Gastrocnemius medialis (tissue), 4 donors: ENCODE data around the gene COL3A1. TPM values are rescaled to one million over a fixed set of nuclear protein-coding genes. Genes with fewer than 3 reads are reported as not detected.

Source experiments
- ATAC-seq, 2 donors: fragments of 150-250 bp; one replicate each; pipeline ENCODE4 v1.9.1; 2016
- DNase-seq, 2 donors: peaks; one replicate each; pipeline ENCODE4 v3.0.0-alpha.2; 2019
- H3K27ac ChIP-seq, 4 donors: fragments of 200-600 bp; sonication (generic); 1 replicate in 1 of 4; 2 replicates in 3 of 4; pipeline ENCODE4 v1.5.1; 2016 to 2018; ENCODE audit warnings: mild to moderate bottlenecking in 2 of 4, moderate library complexity in 1 of 4
- H3K27me3 ChIP-seq, 3 donors: fragments of 200-600 bp; sonication (generic) in 2 of 3; 1 replicate in 1 of 3; 2 replicates in 2 of 3; pipeline versions ENCODE4 v1.5.1 to v1.6.0; 2016 to 2019; ENCODE audit warnings: mild to moderate bottlenecking in 1 of 3, moderate library complexity in 1 of 3
- H3K36me3 ChIP-seq, 2 donors: fragments of 200-600 bp; sonication (generic) in 1 of 2; one replicate each; pipeline ENCODE4 v1.5.1; 2017 to 2018
- H3K4me1 ChIP-seq, 2 donors: fragments of 200-600 bp; sonication (generic) in 1 of 2; one replicate each; pipeline ENCODE4 v1.5.1; 2016 to 2017; ENCODE audit warnings: mild to moderate bottlenecking in 2 of 2
- H3K4me3 ChIP-seq, 4 donors: fragments of 200-600 bp; sonication (generic) in 3 of 4; 1 replicate in 1 of 4; 2 replicates in 3 of 4; pipeline ENCODE4 v1.5.1; 2016 to 2019; ENCODE audit warnings: mild to moderate bottlenecking in 2 of 4
- H3K9me3 ChIP-seq, 3 donors: fragments of 200-600 bp; sonication (generic) in 2 of 3; 1 replicate in 1 of 3; 2 replicates in 2 of 3; pipeline ENCODE4 v1.5.1; 2016 to 2019
- POLR2A ChIP-seq, 2 donors: fragments of 450-650 bp; IDR thresholded peaks; one replicate each; pipeline ENCODE4 v1.6.1; 2017; ENCODE audit warnings: antibody characterized with exemption in 2 of 2, mild to moderate bottlenecking in 2 of 2, moderate library complexity in 2 of 2
- in situ Hi-C, 4 donors: fragments of 200-750 bp; cut with MboI; loops; one replicate each; pipeline versions ENCODE4 v1.15.0 to v1.8.0; 2017; ENCODE audit warnings: low sequenced_read_pairs in 4 of 4
- intact Hi-C: fragments of 100-400 bp; cut with DNase I; formaldehyde crosslinking; loops from one replicate; pipeline ENCODE4 v1.15.1; 2023; ENCODE audit warnings: low total_unique reads
- total RNA-seq, 4 donors: library from RNA; depleted of rRNA; stranded (reverse); fragments of >200 nt; gene quantifications; one replicate each; pipeline versions ENCODE4 v1.1.0 to v1.2.3, GENCODE V29; 2016
- TF ChIP-seq, protein P1 (sequence below), 5 experiments: fragments of 450-650 bp in 3 of 5; fragments of 200-600 bp in 2 of 5; sonication (generic) in 2 of 5; IDR thresholded peaks in 4 of 5; conservative IDR thresholded peaks in 1 of 5; 1 replicate in 4 of 5; 2 replicates in 1 of 5; pipeline ENCODE4 v1.5.1; 2016 to 2019; ENCODE audit warnings: antibody characterized with exemption in 5 of 5, mild to moderate bottlenecking in 3 of 5, moderate library complexity in 3 of 5

Gene COL3A1
- total RNA-seq, result 10 to 100 TPM in 3 of 4 donors, 1 to 10 TPM in 1; 6.5 to 42.7 (median 15.0) TPM

DNA sequence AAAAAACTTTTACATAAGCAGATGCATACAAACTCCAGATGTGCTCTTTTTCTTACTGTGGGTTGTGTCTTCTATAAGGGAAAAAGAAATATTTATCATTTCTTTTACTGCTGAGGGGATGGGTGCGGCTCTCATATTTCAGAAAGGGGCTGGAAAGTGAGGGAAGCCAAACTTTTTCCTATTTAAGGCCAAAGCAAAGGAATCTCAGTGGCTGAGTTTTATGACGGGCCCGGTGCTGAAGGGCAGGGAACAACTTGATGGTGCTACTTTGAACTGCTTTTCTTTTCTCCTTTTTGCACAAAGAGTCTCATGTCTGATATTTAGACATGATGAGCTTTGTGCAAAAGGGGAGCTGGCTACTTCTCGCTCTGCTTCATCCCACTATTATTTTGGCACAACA lies at the start of gene COL3A1:
Gene COL3A1 (plus strand): TSS at position 210 of the 400 bp plus-strand sequence. CDS start 117 bp downstream, at position 327.
- Histone ChIP-seq H3K27ac (peak within 1 kb of the TSS; percentile 62 to 78 (median 67)), H3K36me3 (no peaks in the 10 kb centered on the region), H3K4me1 (peaks cover 0 to 9% of the 10 kb centered on the region in 2 donors), H3K9me3 (no peaks in the 10 kb centered on the region), H3K27me3 (no peaks in the 10 kb centered on the region), H3K4me3 (peak within 1 kb of the TSS; percentile 33 to 48 (median 42))
- no peak for ATAC-seq
- DNase-seq, result no peak
- in situ Hi-C loops, result loop anchor here in 3 of 4 donors (10.0 kb wide), 2 partner anchors 189 to 449 kb away; no protein-coding TSS in a partner anchor
- intact Hi-C loops, result no loop called here
- peak in 1 of 2 donors; percentile 36 for TF ChIP-seq POLR2A (IDR thresholded peaks at IDR 0.05)
- TF ChIP-seq, protein P1, sequence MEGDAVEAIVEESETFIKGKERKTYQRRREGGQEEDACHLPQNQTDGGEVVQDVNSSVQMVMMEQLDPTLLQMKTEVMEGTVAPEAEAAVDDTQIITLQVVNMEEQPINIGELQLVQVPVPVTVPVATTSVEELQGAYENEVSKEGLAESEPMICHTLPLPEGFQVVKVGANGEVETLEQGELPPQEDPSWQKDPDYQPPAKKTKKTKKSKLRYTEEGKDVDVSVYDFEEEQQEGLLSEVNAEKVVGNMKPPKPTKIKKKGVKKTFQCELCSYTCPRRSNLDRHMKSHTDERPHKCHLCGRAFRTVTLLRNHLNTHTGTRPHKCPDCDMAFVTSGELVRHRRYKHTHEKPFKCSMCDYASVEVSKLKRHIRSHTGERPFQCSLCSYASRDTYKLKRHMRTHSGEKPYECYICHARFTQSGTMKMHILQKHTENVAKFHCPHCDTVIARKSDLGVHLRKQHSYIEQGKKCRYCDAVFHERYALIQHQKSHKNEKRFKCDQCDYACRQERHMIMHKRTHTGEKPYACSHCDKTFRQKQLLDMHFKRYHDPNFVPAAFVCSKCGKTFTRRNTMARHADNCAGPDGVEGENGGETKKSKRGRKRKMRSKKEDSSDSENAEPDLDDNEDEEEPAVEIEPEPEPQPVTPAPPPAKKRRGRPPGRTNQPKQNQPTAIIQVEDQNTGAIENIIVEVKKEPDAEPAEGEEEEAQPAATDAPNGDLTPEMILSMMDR (IDR thresholded peaks at IDR 0.05 in 4 of 5, conservative IDR thresholded peaks at IDR 0.05 in 1 of 5), result no peak

DNA sequence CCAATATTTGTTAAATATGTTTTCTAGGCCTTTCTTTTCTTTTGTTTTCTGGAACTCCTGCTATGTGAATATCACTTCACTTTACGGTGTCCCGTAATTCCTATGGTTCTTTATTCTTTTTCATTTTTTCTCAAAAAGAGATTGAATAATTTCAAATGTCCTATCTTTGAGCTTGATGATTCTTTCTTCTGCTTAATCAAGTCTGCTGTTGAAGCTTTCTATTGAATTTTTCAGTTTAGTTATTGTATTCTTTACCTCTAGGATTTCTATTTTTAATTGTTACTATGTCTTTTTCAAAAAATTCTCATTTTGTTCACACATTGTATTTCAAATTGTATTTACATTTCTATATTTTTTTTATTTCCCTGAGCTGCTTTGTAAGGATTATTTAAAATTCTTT lies 45.5 kb upstream of the COL3A1 start:
- H3K4me1 ChIP-seq, result no peaks in the 10 kb centered on the region
- H3K9me3 ChIP-seq, result no peaks in the 10 kb centered on the region
- no peak overlapping the region for H3K27ac ChIP-seq
- ATAC-seq (no peak), DNase-seq (no peak)
- H3K4me3 ChIP-seq, result no peak overlapping the region
- H3K36me3 ChIP-seq, result no peaks in the 10 kb centered on the region
- in situ Hi-C loops (no loop called here), intact Hi-C loops (no loop called here)
- H3K27me3 ChIP-seq, result no peaks in the 10 kb centered on the region
- TF ChIP-seq, protein P1 (IDR thresholded peaks at IDR 0.05 in 4 of 5, conservative IDR thresholded peaks at IDR 0.05 in 1 of 5), result no peak
- no peak for TF ChIP-seq POLR2A (IDR thresholded peaks at IDR 0.05)

DNA sequence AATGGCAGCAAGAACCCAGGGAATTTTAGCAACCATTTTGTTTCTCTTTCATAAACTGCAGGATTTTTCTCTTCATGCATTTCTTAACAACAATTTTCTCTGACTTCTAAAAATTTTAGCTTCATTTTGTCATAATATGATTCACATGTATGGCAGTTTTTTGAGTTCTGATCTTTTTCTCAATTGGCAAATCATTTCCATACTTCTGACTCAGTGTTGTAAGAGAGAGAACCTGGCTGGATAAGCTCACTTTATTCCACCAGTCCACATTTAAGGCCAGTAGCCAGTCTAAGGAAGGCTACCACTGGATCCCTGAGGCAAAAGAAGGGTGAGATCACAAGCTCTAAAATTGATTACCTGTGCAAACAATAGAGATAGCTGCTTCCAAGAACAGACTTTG lies 42.8 kb upstream of the COL3A1 start:
- Histone ChIP-seq H3K9me3 (no peaks in the 10 kb centered on the region), H3K4me1 (no peaks in the 10 kb centered on the region), H3K4me3 (no peak overlapping the region), H3K27ac (no peak overlapping the region), H3K27me3 (no peaks in the 10 kb centered on the region), H3K36me3 (no peaks in the 10 kb centered on the region)
- intact Hi-C loops, result no loop called here
- in situ Hi-C loops, result no loop called here
- DNase-seq (no peak), ATAC-seq (no peak)
- TF ChIP-seq POLR2A (IDR thresholded peaks at IDR 0.05), result no peak
- TF ChIP-seq, protein P1 (IDR thresholded peaks at IDR 0.05 in 4 of 5, conservative IDR thresholded peaks at IDR 0.05 in 1 of 5), result no peak

DNA sequence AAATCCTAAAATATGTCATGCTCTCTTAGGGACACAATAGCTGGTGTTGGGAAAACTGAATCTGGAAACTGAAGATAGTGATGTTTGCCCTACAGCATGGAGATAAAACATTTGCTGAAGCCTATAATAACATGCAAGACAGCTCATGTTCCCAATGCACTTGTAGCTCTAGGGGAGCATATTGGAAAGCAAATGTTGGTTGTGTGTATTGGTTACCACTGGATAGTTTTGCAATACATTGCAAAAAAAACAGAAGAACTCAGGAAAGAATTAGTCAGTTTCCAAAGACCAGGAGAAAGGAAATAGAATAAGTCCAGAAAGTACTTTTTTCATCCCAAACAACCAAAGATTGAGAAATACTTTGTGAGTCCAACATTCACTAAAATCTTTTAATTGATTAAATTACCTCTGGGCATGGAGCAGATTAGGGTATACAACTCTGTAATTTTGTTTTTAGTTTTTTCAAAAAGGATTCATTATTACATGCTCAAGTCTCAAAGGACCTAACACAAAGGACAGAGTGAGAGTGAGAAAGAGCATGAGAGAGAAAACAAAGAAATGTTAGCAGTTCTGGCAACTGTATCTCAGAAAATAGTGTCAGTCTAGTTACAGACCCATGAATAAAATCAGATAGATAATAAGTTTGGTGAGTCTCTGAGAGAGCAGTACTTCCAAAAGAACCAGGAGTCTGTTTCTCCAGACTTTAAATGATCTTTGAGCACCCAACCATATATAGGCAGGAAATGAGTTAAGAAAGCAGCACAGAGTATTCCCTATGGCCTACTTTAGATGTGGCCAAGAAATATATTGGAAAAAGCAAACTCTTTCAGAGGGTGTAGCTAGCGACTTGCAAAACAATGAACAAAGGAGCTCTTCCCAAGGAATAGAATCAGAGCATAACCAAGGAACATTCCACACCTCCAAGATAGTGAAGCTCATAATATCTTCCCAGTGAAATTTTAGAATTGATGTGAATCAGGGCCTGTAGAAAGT lies 36.6 kb upstream of the COL3A1 start:
- in situ Hi-C loops (no loop called here), intact Hi-C loops (no loop called here)
- no peak overlapping the region for H3K4me3 ChIP-seq
- no peaks in the 10 kb centered on the region for H3K9me3 ChIP-seq
- H3K27ac ChIP-seq, result peak overlapping the region; percentile 39 to 66 (median 60)
- no peak for DNase-seq
- no peaks in the 10 kb centered on the region for H3K4me1 ChIP-seq
- no peak for TF ChIP-seq POLR2A (IDR thresholded peaks at IDR 0.05)
- TF ChIP-seq, protein P1 (IDR thresholded peaks at IDR 0.05 in 4 of 5, conservative IDR thresholded peaks at IDR 0.05 in 1 of 5), result no peak
- H3K27me3 ChIP-seq, result no peaks in the 10 kb centered on the region
- peak; percentile 69 to 74 for ATAC-seq
- no peaks in the 10 kb centered on the region for H3K36me3 ChIP-seq
